NCI-H2029 (cell line): ENCODE measurements around the gene ZBTB4.
A peak's percentile ranks its signal among the peaks of the same experiment; 100 is the strongest.
"Not testable (repeated sequence)": the region's sequence is repeated elsewhere in the genome, so short reads cannot be mapped to it uniquely, and the experiment has no call there.

ENCODE experiments used
- DNase-seq: peaks from one replicate; lab custom pipeline; 2025; lab: John Stamatoyannopoulos, UW

The ZBTB4 gene

GRCh38 chr17:7491583-7491982 lies 12.2 kb upstream of the ZBTB4 start:
- DNase-seq: no peak

- DNase-seq: no peak
Observed at GRCh38 chr17:7490144-7490543, 10.7 kb upstream of the ZBTB4 start.

GRCh38 chr17:7486181-7486580 lies 6.8 kb upstream of the ZBTB4 start:
- DNase-seq: no peak

GRCh38 chr17:7484919-7485377 lies 5.5 kb upstream of the ZBTB4 start:
- DNase-seq: peak; percentile 9

GRCh38 chr17:7484067-7484918 lies 4.9 kb upstream of the ZBTB4 start, which contains the start of gene POLR2A:
Gene POLR2A (plus strand): TSS chr17:7484366.
- peak; percentile 82 for DNase-seq

- peak; percentile 80 for DNase-seq
Observed at GRCh38 chr17:7483255-7484066, 4.0 kb upstream of the ZBTB4 start.

GRCh38 chr17:7482742-7483088 lies 3.3 kb upstream of the ZBTB4 start:
- DNase-seq: not testable (repeated sequence)

- not testable (repeated sequence) for DNase-seq
Observed at GRCh38 chr17:7481842-7482741, 2.7 kb upstream of the ZBTB4 start.

- not testable (repeated sequence) for DNase-seq
Observed at GRCh38 chr17:7481275-7481674, 1.8 kb upstream of the ZBTB4 start, which contains the start of gene SLC35G6. Gene SLC35G6 (plus strand): TSS chr17:7481446. CDS start chr17:7481517, 71 bp downstream.

GRCh38 chr17:7480089-7480384 lies 606 bp upstream of the ZBTB4 start:
- no peak for DNase-seq

GRCh38 chr17:7478276-7479212 lies 887 bp downstream of the ZBTB4 start:
- DNase-seq: no peak

GRCh38 chr17:7477392-7478275 lies 1.8 kb downstream of the ZBTB4 start:
- no peak for DNase-seq

- no peak for DNase-seq
Observed at GRCh38 chr17:7476951-7477350, 2.5 kb downstream of the ZBTB4 start.

GRCh38 chr17:7476494-7476893 lies 2.9 kb downstream of the ZBTB4 start:
- no peak for DNase-seq

GRCh38 chr17:7475764-7476422 lies 3.5 kb downstream of the ZBTB4 start:
- no peak for DNase-seq

- not testable (repeated sequence) for DNase-seq
Observed at GRCh38 chr17:7474767-7475166, 4.7 kb downstream of the ZBTB4 start.

GRCh38 chr17:7471729-7472128 lies 7.7 kb downstream of the ZBTB4 start:
- DNase-seq: no peak

GRCh38 chr17:7470457-7470973 lies 8.9 kb downstream of the ZBTB4 start:
- DNase-seq: not testable (repeated sequence)

GRCh38 chr17:7469843-7470242 lies 9.6 kb downstream of the ZBTB4 start:
- DNase-seq: not testable (repeated sequence)
